Neuron (in vitro differentiated cells): ENCODE measurements around the gene ATAD3B.
A peak's percentile ranks its signal among the peaks of the same experiment; 100 is the strongest.
"Not testable (repeated sequence)": the region's sequence is repeated elsewhere in the genome, so short reads cannot be mapped to it uniquely, and the experiment has no call there.

ENCODE experiments used
- H2AFZ ChIP-seq: one replicate; pipeline ENCODE4 v1.6.1; 2013; ENCODE audit warnings: low read depth, mild to moderate bottlenecking, inconsistent platforms, low read length, moderate library complexity
- H3K27me3 ChIP-seq: one replicate; pipeline ENCODE4 v1.6.1; 2013; ENCODE audit warnings: low read length; ENCODE audit not compliant: insufficient read depth
- H3K36me3 ChIP-seq: one replicate; pipeline ENCODE4 v1.6.1; 2013; ENCODE audit warnings: low read length; ENCODE audit not compliant: insufficient read depth
- H3K4me1 ChIP-seq: one replicate; pipeline ENCODE4 v1.6.1; 2013; ENCODE audit warnings: low read length; ENCODE audit not compliant: insufficient read depth
- H3K4me3 ChIP-seq: 2 replicates; pipeline ENCODE4 v1.5.1; 2013; ENCODE audit warnings: mild to moderate bottlenecking, low read length, moderate library complexity
- H3K9me3 ChIP-seq: one replicate; pipeline ENCODE4 v1.6.1; 2013; ENCODE audit warnings: low read length

ATAD3B gene

DNA sequence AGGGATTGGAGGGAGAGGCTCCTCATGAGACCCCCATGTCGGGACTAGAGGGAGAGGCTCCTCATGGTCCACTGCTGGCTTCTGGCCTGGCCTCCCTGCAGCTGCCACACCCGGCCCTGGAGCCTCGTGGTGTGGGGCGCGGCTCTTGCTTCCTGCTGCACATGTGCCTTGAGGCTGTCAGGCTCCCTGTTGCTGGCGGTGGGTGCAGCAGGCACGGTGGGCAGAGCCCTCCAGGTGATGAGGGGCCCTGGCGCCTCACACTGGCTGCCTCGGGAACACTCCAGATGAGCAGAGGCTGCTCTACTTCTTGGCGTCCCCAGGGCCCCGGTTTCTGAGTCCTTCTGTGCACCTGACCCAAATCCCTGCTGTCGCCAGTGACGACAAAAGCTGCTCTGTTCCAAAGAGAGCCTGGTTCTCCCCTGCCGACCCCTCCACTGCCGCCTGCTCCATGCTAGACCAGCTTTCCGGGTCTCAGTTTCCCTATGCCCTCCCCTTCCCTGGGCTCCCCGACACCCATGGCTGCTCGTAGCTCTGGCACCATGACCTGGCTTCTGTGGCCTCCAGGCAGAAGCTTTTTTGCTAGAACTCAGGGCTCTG lies 9.7 kb upstream of the ATAD3B start:
- Histone ChIP-seq H3K4me3 (no peak overlapping the region), H3K36me3 (no peaks in the 10 kb centered on the region), H2AFZ (peak overlapping the region; percentile 63), H3K9me3 (peaks cover 1% of the 10 kb centered on the region), H3K27me3 (peaks cover 2% of the 10 kb centered on the region), H3K4me1 (no peaks in the 10 kb centered on the region)

DNA sequence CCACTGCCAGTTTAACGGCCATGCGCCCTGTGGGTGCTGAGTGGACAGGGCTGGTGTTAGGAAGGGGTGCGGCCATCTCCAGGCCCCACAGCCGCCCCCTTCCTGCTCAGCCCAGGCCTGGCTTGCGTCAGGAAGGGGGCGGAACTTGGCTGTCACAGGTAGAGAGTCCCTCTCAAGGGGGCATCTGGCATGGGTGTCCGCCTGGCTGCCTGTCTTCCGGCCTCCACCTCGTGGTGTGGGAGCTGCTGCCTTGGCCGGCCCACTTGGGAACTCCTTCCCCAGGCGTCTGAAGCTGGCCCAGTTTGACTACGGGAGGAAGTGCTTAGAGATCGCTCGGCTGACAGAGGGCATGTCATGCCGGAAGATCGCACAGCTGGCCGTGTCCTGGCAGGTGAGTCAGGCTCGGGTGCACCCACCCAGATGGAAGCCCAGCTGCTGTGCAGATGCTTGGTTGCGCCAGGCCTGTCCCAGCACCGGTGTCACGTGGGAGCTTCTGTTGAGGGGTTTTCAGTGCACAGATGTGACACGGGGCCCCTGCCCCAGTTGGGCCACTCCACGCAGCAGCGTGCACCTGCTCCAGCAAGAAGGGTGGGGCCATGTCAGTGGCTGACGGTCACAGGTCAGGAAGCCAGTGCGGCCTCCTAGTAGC lies 9.1 kb upstream of the ATAD3B start:
- Histone ChIP-seq H3K4me3 (no peak overlapping the region), H3K4me1 (no peaks in the 10 kb centered on the region), H3K9me3 (peaks cover 1% of the 10 kb centered on the region), H3K27me3 (peaks cover 2% of the 10 kb centered on the region), H3K36me3 (no peaks in the 10 kb centered on the region), H2AFZ (peak overlapping the region; percentile 63)

DNA sequence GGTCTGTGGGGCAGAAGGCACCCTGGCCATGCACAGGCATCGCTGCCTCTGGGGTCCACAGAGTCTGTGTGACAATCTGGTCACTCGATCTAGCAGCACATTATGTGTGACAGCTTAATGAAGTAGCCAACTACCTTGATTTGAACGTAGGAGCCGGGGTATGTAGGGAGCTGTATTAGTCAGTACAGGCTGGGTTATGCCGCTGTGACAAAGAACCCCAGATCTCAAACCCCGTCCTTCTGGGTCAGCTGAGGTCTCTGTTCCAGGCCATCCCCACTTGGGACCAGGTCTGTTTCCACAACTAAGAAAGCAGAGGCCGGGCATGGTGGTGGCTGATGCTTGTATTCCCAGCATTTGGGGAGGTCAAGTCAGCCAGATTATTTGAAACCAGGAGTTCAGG lies 8.3 kb upstream of the ATAD3B start:
- H2AFZ ChIP-seq, result no peak overlapping the region
- H3K36me3 ChIP-seq, result no peaks in the 10 kb centered on the region
- H3K27me3 ChIP-seq, result peaks cover 2% of the 10 kb centered on the region
- no peak overlapping the region for H3K4me3 ChIP-seq
- H3K4me1 ChIP-seq, result no peaks in the 10 kb centered on the region
- peaks cover 1% of the 10 kb centered on the region for H3K9me3 ChIP-seq

DNA sequence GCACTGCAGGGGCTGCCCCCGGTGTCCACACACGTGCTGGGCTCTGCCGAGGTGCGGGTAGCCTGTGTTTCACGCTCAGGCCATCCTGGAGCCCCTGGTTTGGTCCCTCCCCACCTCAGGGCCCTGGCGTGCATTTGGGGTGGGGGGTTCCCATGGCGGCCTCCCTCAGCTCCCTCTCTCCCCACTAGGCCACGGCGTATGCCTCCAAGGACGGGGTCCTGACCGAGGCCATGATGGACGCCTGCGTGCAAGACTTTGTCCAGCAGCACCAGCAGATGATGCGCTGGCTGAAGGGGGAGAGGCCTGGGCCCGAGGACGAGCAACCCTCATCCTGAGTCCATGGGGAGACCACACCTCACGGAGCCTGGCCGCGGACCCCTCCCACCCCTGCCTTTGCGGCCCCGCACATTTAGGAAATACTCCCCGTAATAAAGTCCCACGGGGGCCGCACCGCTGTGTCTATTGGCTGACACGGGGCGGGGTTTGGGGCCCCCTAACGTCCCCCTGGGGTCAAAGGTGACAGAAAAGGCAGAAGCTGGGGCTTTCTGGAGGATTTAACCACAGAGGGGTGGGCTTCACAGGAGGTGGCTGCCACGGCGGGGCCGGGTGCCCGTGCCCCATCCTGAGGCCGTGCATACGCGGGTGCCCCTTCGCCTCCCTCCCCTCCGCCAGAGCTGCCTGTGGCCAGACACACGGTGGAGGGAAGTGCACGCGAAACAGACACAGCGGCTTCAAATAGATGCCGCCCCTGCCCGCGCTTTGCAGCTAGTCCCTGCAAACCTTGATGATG lies 3.2 kb upstream of the ATAD3B start:
- H3K27me3 ChIP-seq, H3K9me3 ChIP-seq, H3K36me3 ChIP-seq, H3K4me3 ChIP-seq, H2AFZ ChIP-seq: not testable (repeated sequence)
- H3K4me1 ChIP-seq, result peaks cover 11% of the 10 kb centered on the region

DNA sequence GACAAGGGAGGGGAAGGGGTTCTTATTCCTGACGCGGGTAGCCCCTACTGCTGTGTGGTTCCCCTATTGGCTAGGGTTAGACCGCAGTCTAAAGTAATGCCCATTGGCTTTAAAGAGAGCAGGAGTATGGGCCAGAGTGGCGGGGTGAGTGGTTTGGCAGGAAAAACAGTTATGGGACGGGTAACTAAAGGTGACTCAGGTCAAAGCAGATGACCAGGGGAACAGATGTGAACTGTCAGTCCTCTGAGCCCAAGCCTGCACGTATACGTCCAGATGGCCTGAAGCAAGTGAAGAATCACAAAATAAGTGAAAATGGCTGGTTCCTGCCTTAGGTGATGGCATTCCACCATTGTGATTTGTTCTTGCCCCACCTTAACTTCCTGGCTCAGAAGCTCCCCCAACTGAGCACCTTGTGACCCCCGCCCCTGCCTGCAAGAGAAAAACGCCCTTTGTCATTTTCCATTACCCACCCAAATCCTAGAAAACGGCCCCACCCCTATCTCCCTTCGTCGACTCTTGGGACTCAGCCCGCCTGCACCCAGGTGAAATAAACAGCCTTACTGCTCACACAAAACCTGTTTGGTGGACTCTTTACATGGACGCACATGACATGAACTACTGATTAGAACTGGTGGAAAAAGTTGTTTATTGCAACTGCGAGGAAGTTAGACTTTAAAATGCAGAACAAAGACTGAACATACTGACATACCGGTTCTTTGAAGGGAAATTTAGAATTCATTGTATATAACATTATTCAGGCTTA lies 758 bp upstream of the ATAD3B start:
- Histone ChIP-seq H3K36me3 (peaks cover 3% of the 10 kb centered on the region), H3K27me3 (no peaks in the 10 kb centered on the region), H3K4me1 (peaks cover 11% of the 10 kb centered on the region), H2AFZ (peak overlapping the region; percentile 81), H3K4me3 (peak overlapping the region; percentile 93), H3K9me3 (peaks cover 1% of the 10 kb centered on the region)

DNA sequence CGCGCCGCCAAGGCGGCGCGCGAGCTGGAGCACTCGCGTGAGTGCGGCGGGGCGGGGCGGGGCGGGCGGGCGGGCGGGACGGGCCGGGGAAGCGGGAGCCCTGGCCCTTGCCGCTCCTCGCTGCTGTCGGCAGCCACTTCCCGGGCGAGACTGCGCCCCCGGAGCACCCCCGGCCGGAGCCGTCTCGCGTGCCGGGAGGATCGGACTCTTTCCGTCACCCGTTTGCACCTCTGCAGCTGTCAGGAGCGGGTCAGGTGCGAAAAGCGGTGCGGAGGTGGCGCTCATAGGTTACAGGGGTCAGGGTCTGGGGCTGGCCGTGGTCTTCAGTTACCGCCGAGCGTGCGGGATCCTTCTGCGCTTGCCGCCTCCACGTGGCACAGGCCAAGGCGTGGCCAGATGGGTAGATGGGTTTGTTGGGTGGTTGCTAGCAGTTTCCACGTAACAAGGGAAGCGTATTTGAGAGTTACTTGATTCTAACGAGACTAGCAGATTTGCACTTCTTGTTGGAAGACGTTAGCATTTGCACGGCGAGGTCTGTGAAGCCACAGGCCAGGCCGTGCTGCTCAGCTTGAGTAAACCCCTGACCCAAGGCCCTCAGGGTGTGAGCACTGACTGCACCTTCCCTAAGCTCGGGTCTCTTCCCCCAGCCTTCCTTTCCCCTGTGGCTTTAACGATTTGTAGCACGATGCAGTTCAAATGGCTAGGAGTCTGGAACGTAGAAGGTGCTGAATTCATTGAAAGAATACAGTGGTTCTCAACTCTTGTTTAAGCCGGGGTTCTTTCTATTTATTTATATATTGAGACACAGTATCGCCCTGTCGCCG lies 700 bp downstream of the ATAD3B start:
- not testable (repeated sequence) for H3K27me3 ChIP-seq, H3K9me3 ChIP-seq, H3K36me3 ChIP-seq, H2AFZ ChIP-seq
- peaks cover 11% of the 10 kb centered on the region for H3K4me1 ChIP-seq
- H3K4me3 ChIP-seq, result peak overlapping the region; percentile 78

DNA sequence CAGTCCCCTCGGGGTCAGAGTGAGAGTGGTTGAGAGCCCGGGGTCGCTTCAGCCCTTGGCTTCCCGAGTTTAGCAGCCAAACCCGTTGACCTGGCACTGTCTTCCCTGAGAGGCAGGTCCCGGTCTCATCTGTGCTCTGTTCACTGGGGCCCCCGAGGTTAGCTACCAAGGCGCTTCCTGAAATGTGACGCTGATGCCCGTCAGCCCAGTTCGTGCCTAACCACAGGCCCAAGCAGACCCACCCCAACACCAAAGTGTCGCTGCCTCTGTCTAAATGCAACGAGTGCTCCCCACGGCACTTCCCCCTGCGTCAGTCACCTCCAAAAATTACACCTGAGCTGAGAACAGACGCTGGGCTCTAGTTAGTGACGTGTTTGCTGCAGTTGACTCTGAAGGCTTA lies 4.4 kb downstream of the ATAD3B start:
- not testable (repeated sequence) for H3K4me1 ChIP-seq, H3K27me3 ChIP-seq, H3K4me3 ChIP-seq, H2AFZ ChIP-seq, H3K9me3 ChIP-seq
- H3K36me3 ChIP-seq, result peaks cover 26% of the 10 kb centered on the region

DNA sequence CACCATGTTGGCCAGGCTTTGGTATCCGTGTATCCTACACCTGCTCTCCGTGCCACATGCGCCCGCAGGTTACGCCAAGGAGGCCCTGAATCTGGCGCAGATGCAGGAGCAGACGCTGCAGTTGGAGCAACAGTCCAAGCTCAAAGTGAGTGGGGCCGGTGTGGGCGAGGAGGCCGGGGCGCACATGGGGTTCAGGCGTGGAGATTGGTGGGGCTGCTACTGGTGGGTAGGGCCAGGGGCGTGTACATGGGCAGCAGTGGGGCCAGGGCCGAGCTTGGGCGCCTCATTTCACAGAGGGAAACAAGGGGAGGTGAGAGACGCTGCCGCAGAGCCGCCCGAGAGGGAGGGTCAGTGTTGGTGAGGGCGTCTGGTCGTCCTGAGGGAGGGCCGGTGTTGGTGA lies 5.6 kb downstream of the ATAD3B start:
- Histone ChIP-seq H3K9me3 (no peaks in the 10 kb centered on the region), H3K36me3 (peaks cover 29% of the 10 kb centered on the region), H3K4me3 (no peak overlapping the region), H3K27me3 (no peaks in the 10 kb centered on the region), H3K4me1 (peaks cover 5% of the 10 kb centered on the region), H2AFZ (no peak overlapping the region)

DNA sequence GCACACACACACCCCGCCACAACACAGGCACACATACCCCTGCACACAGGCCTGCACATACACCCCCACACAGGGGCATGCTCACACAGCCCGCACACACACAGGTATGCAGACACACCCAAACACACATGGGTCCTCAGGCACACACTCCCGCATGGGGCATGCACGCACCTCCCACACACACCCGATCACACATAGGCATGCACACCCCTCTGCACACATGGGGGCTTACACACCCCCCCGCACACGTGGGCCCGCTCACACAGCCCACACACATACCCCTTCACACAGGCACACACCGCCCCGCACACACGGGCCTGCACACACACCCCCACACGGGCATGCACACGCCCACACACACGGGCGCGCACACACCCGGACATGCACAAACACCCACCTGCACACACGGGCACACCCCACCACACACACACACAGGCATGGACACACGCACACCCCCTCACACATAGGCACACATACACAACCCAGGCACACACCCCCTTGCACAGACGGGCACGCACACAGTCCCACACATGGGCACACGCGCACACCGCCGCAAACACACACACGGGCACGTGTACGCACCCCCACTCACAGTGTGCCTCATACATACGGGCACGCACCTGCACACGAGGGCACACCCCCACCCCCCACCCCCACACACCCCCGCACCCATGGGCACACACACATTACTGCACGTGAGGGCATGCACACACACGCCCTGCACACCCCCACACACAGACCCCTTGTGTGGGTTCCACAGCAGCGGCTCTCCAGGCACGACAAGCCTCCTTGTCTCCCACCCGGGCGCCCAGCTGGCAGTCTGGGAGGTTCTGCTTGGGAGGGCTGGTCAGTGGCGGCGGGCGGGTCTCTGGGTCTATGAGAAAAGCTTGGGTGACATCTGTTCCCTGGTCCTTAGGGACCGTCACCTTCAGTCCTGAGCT lies 8.3 kb downstream of the ATAD3B start:
- Histone ChIP-seq H3K36me3 (peaks cover 47% of the 10 kb centered on the region), H3K4me3 (no peak overlapping the region), H3K4me1 (no peaks in the 10 kb centered on the region)

DNA sequence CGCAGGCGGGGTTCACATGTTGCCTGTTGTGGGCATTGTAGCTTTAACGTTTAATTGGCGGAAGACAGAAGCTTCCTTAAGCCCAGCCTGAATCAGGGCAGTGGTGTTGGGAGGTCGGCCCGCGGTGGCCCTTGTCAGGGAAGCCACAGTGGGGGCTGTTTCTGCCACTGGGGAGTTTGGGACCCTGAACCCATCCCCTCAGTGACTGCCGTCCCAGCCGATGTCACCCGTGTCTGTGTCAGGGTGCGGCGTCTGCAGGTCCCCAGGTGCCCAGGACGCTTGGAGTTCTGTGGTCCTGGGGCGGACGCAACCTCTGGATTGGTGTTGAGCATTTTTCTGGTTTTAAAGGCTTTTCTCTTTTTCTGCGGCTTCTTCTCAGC lies 8.9 kb downstream of the ATAD3B start:
- H3K4me3 ChIP-seq, H2AFZ ChIP-seq, H3K9me3 ChIP-seq, H3K4me1 ChIP-seq, H3K27me3 ChIP-seq: not testable (repeated sequence)
- H3K36me3 ChIP-seq, result peaks cover 47% of the 10 kb centered on the region

More for the DNA sequence above, 8.3 kb downstream of the ATAD3B start:
- H2AFZ ChIP-seq, result no peak overlapping the region
- H3K9me3 ChIP-seq, result no peaks in the 10 kb centered on the region
- no peaks in the 10 kb centered on the region for H3K27me3 ChIP-seq

DNA sequence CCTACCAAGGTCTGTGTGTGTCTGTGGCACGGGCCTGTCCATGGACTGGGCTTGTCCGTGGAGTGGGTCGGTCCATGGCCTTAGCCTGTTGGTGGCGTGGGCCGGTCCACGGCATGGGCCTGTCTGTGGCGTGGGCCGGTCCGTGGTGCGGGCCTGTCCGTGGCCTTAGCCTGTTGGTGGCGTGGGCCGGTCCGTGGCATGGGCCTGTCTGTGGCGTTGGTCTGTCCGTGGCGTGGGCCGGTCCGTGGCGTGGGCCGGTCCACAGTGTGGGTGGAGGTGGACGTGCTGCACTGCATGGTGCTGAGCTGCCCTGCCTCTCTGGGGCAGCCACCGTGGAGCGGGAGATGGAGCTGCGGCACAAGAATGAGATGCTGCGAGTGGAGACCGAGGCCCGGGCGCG lies 10.2 kb downstream of the ATAD3B start:
- peaks cover 51% of the 10 kb centered on the region for H3K36me3 ChIP-seq
- not testable (repeated sequence) for H3K27me3 ChIP-seq, H2AFZ ChIP-seq, H3K9me3 ChIP-seq, H3K4me3 ChIP-seq, H3K4me1 ChIP-seq

DNA sequence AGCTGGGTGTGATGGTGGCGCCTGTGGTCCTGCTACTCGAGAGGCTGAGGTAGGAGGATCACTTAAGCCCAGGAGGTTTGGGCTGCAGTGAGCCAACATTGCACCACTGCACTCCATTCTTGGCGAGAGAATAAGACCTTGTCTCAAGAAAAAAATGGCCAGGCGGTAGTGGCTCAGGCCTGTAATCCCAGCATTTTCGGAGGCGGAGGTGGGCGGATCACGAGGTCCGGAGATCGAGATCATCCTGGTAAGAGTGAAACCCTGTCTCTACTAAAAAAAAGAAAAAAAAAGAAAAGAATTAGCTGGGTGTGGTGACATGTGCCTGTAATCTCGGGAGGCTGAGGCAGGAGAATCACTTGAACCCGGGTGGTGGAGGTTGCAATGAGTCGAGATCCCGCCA lies 11.3 kb downstream of the ATAD3B start:
- Histone ChIP-seq H3K9me3 (no peaks in the 10 kb centered on the region), H3K4me1 (no peaks in the 10 kb centered on the region), H3K36me3 (peaks cover 50% of the 10 kb centered on the region), H2AFZ (no peak overlapping the region), H3K4me3 (no peak overlapping the region), H3K27me3 (no peaks in the 10 kb centered on the region)
